GM18502 (cell line): Measurements from ENCODE around the gene ZSCAN16.

Source experiments
- ATAC-seq: cut with Tn5 transposase; IDR thresholded peaks from one replicate; pipeline ENCODE4 v1.9.1; 2021; ENCODE audit warnings: mild to moderate bottlenecking; ENCODE audit not compliant: unreplicated experiment, poor library complexity

Gene ZSCAN16

DNA sequence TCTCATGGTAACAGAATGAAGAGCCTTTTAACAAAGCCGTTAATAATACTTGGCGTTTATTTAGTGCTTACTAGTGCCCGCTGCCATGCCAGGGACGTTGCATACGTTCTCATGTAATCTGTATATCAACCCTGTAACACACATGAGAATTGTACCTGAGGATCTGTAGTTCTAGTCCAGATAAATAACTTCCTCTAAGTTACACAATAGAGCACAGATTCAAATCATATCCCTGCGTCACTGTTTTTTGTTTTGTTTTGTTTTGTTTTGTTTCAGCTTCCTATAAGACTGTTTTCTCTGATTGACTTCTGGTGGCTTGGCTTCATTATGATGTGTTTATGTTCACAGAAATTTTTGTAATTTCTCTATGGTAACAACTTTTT lies 553 bp downstream of the ZSCAN16 start:
- ATAC-seq = peak; percentile 26

DNA sequence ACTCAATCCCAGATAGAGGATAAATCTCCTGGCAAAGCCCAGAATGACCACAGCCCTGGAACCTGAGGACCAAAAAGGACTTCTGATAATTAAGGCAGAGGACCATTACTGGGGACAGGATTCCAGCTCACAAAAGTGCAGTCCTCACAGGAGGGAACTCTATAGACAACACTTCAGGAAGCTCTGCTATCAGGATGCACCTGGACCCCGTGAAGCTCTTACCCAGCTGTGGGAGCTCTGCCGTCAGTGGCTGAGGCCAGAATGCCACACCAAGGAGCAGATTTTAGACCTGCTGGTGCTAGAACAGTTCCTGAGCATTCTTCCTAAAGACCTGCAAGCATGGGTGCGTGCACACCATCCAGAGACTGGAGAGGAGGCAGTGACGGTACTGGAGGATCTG lies 992 bp downstream of the ZSCAN16 start:
- peak; percentile 6 for ATAC-seq

DNA sequence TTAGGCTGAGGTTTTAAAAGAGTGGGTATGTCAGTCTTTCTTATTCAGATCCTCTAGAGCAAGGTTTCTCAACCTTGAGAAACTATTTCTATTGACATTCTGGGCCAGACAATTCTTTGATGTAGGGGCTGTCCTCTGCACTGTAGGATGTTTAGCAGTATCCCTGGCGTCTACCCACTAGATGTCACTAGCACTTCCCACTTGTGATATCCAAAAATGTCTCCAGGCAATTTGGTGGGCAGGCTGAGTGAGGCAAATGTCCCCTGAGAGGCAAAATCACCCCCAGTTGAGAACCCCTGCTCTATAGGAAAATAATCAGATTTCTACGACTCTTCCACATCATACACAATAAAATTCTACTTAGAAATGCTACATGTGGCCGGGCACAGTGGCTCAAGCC lies 9.6 kb downstream of the ZSCAN16 start:
- no peak for ATAC-seq

DNA sequence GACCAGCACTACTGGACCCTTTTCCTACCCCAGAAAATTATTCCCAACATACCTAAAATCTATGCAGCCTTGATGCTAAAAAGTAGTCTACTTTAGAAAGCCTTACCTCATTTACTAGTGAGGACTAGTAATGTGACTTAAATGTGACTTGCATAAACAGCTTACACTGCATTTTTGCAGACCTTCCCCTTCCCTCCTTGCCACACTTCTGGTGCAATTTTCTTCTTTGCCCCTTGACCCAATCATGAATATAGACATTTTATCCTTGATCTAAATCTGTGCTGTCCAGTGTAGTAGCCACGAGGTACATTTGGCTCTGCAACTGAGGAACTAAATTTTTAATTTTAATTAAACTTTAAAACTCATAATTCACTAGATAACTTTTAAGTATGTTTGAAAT lies 10.3 kb downstream of the ZSCAN16 start:
- no peak for ATAC-seq

DNA sequence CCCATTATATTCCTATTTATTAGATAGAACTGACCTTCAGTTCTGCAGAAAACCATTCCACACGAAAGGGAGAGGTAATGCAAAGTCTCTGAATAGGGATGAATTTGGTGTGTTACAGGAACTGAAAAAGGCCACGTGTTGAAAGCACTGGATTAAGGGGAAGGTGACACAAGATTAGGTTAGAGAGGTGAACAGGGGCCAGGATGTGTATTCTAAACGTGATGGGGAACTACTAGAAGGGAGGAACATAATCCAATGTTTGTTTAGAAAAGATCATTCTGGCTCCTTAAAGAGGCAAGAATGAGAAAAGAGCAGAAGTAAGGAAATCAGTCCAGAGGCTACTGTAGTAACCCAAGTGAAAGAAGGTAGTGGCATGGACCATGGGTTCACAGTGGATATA lies 11.0 kb downstream of the ZSCAN16 start:
- ATAC-seq = no peak

DNA sequence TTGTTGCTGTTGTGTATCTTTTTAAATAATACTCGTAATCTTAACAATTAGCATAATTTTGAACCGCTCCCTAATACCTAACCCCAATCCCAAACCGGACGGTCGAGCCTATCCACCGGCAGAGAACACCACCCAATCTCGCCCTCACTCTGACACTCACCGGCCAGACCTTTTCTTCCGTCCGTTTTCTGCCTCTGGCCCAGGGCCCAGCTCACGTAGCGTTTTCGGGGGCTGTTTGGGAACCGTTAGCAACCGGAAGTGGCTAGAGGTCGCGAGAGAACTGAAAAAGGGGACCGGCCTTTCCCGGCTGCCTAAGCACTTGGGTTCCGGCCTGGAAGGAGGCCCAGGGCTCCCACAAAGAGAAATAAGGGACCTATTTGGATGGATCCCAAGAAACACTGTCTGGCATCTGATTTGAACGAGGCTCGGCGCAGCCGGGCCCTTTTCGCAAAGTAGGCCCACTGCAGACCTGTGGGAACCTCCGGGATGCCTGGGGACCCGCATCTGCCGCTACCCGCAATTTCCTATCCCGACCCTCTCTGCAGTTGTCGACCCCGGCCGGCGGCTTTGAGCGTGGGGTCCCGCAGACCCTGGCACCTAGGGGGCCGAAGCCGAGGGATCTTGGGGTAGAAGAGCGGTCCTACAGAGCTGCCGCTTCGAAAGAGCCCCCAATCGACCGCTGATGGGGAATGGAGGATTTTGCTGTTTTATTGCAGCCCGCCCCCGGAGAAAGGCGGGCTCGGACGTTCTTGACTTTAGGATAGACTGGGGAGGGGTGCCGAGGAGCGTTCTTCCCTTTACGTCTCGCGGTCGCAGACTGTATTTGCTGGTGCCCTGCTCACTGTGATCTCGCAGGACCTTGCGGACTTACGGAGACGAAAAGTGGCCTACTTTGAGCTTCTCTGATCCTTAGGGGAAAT lies 12.4 kb downstream of the ZSCAN16 start:
- peak; percentile 65 for ATAC-seq

DNA sequence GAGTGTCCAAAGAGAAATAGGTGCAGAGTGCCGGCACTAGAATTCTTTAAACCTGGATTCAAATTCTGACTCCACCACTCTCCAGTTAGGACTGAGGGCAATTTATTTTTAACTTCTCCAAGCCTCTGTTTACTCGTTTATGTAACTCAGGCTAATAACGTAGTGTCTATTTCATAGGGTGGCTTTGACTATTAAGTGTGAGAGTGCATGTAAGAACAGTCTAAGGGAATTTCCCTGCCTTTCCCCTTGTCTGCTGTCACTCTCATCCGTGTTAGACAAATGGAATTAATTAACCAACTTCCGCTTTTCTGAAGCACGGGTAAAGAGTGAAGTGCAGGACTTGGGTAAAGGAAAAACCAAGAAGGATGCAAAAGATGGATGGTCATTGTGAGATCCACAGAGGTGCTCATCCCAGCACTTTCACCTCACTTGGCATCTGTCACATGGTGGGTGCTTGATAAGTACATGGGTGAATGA lies 13.1 kb downstream of the ZSCAN16 start:
- ATAC-seq = peak; percentile 41

DNA sequence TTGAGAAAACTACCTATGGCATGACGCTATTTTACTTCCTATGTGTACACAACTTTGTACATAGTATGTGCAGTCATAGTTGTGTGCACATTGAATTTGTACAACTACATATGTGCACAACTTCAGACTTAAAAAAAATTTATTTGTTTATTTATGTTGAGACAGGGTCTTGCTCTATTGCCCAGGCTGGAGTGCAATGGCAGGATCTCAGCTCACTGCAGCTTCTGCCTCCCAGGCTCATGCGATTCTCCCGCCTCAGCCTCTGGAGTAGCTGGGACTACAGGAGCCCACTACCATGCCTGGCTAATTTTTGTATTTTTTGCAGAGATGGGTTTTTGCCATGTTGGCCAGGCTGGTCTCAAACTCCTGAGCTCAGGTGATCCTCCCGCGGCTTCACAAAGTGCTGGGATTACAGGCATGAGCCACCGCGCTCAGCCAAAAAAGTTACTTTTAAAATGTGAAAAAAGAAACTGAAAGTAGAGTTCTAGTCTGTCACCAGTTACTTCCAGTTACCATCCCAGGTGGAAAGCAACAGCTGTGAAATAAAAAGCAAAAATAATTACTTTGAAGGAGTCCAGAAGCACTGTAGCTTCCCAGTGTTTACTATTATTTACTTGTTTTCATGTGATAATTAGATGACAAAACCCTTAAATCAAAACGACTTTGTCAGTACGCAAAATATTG lies 15.6 kb downstream of the ZSCAN16 start:
- ATAC-seq = no peak

DNA sequence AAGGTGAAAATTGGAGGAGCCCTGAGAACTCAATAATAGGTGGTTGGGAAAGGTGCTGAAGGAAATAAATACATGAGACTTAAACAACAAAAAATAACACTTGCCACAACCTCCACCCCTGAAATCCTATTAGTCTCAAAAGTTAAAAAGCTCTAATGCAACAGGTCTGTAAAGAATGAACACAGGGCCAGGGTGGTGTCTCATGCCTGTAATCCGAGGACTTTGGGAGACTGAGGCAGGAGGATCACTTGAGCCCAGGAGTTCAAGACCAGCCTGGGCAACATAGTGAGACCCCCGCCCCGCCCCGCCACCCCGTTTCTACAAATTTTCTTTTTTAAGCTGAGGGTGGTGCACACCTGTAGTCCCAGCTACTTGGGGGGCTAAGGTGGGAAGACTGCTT lies 16.2 kb downstream of the ZSCAN16 start:
- no peak for ATAC-seq

DNA sequence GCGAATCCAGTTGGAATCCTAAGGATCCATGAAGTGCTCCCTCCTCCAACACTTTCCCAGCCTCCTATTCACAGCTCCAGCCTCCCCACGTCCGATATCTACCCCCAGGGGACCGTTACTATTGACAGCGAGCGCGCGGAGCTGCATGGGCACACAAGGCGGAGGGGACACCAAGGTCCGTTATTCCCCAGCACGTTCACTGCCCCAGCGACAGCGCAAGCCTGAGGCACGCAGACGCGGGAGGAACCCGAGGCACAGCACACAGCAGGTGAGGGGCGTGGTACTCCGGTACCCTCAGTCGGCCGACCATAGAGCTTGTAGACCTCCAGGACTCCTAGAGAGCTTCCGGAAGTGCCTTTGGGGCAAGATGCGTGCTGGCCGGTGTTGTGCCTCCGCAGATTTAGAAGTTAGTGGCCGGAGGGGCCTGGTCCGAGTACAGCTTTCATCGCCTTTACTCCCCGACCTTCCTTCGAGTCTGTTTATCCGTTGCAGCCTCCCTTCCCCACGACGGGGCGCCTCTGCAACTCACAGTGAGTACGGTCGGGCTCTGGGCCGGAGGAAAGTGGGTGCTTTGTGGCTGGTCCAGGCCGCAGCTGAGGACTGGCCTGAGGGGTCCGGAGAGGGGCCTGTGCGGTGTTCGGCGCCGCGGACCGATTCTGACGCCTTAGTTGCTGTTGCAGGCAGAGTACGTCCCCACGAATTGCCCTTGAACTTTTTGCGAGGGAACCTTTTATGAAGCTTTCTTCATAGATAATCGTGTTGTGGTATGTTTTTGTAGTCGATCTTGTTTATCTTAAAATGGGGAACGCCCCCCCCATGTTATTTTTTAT lies 17.3 kb downstream of the ZSCAN16 start, which contains the start of gene ZKSCAN8:
Gene ZKSCAN8 (plus strand): TSS at position 384 of the 830 bp plus-strand sequence. CDS start 6,525 bp downstream, outside the sequence.
- peak; percentile 86 for ATAC-seq

DNA sequence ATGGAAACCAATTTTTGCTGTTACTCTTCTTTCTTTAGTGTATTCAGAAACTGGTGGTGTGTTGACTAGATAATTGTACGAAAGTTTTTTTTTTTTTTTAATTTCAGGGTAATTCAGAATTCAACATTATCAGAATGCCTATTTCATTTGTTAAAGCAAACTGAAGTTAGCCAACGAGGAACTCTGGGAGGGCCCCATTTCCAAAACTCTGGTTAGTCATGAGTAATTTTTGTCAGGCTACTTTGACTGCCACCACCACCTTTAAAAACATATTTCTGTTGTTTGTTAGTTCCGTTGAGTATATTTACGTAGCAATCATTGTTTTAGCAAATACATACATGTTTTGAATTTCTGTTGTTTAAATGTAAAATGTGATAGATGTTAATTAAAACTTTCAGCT lies 18.0 kb downstream of the ZSCAN16 start:
- no peak for ATAC-seq

DNA sequence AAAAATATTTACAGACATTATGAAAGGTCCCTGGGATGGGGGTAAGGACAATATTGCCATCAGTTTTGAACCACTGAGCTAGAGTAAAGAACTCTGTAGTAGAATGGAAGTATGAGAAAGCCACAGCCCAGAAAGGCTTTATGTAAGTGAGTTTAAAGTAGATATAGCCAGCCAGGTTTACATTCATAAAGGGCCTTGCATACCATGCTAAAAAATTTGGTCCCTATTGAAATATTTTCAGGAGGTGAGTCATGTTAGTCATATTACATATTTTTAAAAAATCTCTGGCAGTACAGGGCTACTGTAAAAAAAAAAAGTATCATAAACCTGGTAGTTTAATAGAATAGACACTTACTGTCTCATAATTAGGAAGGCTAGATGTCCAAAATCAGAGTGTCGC lies 20.8 kb downstream of the ZSCAN16 start:
- no peak for ATAC-seq

DNA sequence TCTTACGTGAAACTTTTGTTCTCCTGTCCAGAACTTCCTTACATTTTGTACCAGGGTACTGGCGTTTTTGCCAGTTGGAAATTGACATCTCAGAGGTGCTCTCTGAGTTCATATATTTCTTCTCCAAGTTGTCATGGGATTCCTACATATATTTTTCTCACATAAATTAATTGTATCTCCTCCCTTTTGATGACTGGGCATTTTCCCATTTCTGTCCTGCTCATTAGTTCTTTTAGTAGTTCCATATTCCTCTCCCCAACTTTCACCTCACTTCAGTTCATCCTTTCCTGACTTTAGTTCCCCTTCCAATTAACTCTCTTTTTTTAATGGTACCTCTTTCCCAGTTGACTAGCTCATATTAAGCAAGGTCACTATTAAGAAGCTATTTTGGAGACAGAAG lies 28.1 kb downstream of the ZSCAN16 start:
- ATAC-seq = no peak

DNA sequence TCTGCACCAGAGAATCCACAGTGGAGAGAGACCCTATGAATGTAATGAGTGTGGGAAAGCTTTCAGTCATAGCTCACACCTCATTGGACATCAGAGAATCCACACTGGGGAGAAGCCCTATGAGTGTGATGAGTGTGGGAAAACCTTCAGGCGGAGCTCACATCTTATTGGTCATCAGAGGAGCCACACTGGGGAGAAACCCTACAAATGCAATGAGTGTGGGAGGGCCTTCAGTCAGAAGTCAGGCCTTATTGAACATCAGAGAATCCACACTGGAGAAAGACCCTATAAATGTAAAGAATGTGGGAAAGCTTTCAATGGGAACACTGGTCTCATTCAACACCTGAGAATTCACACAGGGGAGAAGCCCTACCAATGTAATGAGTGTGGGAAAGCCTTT lies 29.1 kb downstream of the ZSCAN16 start:
- ATAC-seq = no peak

DNA sequence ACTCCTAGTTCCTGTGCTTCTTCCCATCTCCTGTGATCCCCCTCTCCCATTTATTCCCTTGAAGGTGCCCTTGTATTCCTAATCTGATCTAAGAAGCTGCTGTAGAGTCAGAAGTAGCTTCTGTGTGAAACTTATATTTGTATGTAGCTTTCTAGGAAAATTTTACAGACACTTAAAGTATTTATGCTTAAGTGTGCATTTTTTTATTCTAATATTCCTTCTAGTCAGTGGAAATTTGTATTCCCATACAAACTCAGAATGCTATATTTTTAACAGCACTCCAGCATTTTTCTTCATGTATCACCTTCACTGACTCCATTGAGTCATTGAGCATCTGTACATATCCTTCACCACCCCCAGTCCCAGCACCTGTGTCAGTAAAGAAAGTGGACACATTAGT lies 29.9 kb downstream of the ZSCAN16 start:
- ATAC-seq = no peak

DNA sequence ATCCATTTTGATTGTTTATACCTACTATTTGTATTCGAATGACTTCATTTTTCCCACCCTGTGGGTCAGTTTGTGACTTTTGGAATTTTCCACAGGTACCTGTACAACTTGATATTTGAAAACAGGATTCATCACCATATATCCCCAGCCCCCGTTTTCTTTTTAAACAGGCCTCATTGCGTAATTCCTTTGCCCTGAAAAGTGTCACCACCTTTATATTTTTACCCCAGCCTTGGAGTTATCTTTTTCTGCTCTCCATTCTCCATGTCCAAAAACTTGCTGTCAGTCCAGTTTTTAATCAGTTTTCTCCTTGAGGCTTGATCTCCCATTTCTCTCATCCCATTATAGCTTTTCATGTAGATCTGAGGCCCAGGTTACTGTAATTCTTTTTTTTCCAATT lies 33.9 kb downstream of the ZSCAN16 start:
- no peak for ATAC-seq

DNA sequence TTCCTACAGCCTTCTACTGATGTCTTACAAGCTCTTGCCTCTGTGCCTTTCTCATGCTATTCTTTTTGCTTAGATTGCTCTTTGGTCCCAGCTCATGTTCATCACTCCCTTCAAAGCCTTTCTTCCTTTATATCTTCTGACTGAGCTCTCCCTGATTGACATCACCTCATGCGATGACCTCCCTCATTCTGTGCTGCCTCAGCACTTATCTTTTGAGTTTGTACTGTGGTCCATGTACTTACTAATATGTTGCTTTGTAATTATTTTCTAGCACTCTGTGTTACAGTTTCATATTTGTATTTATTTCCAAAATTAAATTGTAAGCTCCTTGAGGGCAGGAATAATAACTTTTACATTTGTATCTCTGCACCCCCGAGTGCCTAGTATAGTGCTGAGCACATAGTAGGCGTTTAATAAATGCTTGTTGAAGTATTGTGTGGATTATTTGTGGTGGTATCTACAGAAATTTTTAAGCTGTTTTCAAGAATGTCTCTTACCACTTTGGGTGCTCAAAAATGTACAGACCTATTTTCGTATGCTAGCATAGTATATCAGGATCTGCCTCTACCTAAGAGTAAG lies 34.7 kb downstream of the ZSCAN16 start:
- ATAC-seq = no peak

DNA sequence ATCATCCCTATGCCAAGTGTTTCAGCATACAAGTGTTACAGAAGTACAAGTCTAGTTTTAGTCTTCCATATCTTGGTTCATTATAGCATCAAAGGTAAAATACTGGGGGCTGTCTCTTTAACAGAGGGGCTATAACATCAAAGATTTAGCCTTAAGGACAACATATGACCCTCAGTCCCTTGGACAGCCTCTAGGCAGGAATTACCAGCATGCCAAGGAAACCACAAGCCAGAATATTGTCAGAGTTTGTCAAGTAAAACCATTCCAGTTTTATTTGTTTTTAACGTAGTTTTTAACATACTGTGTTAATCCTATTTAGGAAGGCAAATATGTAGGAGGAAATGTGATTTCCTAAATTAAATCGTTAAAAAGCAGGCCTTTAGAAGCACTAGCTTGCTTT lies 35.8 kb downstream of the ZSCAN16 start:
- no peak for ATAC-seq

DNA sequence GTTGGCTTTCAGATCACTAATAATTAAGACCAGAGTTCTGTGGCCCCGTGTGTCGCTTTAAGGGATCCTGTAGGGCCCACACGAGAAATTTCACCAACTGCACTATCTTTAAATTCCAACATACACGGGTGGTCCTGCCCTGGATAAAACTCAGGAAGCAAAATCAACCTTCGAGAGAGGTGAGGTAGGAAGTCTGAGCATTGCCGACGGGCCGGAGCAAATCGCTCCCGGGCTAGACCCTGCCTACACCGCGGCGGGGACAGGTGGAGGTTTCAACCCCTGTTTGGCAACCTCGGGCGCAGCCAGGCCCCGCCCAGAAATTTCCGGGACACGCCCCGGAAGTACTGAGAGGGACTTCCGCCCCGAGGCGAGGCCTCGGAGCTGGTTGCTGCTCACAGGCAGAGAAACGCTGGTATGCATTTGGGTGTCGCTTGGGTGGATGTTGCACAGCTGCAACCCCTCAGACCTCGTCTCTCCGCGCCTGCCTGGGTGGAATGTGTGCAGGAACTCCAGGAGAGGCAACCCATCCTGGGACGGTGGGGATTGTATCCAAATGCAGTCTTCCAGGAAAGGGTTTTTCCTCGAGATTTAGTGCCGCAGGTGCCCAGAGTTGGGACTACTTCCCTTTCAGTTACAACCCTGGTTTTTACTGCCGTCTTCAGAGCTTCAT lies 37.1 kb downstream of the ZSCAN16 start:
- ATAC-seq = peak; percentile 99

DNA sequence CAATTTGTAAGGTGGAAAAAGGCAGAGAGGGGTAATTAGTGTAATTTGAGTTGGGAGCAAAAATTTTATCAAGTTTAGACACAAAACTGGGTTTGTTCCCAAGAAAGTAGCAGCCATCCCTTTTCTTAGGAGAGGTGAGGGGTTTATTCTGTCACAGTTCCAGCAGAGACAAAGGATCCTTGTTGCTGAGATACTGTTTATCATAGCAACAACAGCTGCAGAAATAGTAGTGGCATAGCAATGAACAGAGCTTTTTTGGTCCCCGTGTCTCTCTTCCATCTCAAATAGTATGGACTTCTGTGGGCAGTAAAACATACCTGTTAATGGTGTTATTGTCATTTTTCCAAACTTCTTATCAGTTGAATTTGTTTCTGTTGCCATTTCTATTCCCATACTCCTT lies 41.2 kb downstream of the ZSCAN16 start:
- no peak for ATAC-seq
